Fibroblast of skin of right biceps (primary cell): ENCODE data around the gene MAGI3.
A peak's percentile ranks its signal among the peaks of the same experiment; 100 is the strongest.

Experiments
- DNase-seq: peaks from one replicate; pipeline ENCODE4 v3.0.0-alpha.2; 2013

MAGI3 gene

DNA sequence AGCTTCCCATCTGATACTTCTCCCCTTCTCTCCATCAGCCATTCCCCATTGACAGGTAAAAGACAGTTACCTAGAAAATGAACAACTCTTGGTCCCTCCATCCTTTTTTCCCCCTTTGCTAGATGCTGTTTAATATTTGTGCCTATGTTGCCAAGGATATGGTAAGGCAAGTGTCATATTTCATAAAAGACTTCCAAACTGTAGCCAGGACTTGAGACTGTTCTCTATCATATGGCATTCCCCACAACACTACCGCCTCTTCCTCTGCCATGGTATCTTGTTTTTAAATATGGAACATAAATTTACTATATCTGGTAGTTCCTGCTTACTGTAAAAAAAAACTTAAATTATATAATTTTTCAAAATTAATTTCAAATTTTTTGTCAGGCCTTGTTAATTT lies 271.8 kb downstream of the MAGI3 start:
- DNase-seq, result no peak

DNA sequence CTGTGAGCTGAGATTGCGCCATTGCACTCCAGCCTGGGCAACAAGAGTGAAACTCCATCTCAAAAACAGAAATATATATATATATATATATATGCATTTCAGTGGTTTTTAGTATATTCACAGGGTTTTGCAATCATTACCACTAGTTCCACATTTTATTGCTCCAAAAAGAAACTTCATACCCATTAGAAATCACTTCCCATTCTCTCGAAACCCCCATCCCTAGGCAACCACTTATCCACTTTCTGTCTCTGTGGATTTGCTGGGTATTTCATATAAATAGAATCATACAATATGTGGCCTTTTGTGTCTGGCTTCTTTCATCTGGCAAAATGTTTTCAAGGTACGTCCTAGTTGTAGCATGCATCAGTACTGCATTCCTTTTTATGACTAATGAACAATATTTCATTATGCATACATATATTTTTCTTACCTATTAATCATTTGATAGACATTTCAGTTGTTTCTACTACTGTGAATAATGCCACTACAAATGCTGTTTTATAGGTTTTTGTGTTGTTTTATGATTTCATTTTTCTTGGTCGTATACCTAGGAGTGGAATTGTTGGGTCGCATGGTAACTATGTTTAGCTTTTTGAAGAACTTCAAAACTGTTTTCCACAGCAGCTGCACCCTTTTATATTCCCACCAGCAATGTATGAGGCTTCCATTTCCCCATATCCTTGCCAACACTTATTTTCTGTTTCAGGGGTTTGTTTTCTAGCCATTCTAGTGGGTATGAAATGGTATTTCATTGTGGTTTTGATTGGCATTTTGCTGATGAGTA lies 273.0 kb downstream of the MAGI3 start:
- DNase-seq, result peak; percentile 53

GRCh38 chr1:113665071-113665470 lies 274.8 kb downstream of the MAGI3 start:
- DNase-seq, result no peak

DNA sequence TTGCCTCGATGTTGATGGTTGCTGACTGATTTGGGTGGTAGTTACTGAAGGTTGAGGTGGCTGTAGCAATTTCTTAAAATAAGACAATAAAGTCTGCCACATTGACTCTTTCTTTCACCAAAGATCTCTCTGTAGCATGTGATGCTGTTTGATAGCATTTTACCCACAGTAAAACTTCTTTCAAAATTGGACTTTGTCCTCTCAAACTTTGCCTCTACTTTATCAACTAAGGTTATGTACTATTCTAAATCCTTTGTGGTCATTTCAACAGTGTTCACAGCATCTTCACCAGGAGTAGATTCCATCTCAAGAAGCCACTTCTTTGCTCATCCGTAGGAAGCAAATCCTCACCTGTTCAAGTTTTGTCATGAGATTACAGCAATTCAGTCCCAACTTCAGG lies 275.8 kb downstream of the MAGI3 start:
- no peak for DNase-seq

DNA sequence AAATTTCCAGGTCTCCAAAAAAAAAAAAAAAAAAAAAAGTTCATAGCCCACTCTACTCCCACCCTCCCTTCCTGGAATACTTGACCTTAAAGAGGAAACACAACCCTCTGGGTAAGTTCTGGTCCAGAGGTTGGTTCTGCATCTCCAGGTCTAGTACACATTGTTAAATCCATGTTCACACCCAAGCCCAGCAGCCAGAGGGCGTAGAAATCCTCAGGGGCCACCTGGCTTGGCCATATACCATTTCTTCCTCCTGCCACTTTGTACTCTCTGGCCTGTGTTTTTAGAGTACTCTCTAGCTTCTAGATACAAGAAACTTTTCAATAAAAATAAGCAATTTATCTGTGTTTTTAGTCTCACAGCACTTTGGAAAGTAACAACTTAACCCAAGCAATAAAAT lies 279.7 kb downstream of the MAGI3 start:
- DNase-seq, result no peak

- DNase-seq, result no peak
Observed at GRCh38 chr1:113670650-113671049, 280.3 kb downstream of the MAGI3 start.

- no peak for DNase-seq
Observed at GRCh38 chr1:113672491-113672890, 282.2 kb downstream of the MAGI3 start.

GRCh38 chr1:113674591-113674990 lies 284.3 kb downstream of the MAGI3 start:
- no peak for DNase-seq

- peak; percentile 10 for DNase-seq
Observed at GRCh38 chr1:113675302-113675701, 285.0 kb downstream of the MAGI3 start.

- DNase-seq, result no peak
Observed at GRCh38 chr1:113676524-113676923, 286.2 kb downstream of the MAGI3 start.

- DNase-seq, result peak; percentile 53
Observed at GRCh38 chr1:113677250-113678158, 287.2 kb downstream of the MAGI3 start.

GRCh38 chr1:113678159-113678469 lies 287.8 kb downstream of the MAGI3 start:
- DNase-seq, result no peak

DNA sequence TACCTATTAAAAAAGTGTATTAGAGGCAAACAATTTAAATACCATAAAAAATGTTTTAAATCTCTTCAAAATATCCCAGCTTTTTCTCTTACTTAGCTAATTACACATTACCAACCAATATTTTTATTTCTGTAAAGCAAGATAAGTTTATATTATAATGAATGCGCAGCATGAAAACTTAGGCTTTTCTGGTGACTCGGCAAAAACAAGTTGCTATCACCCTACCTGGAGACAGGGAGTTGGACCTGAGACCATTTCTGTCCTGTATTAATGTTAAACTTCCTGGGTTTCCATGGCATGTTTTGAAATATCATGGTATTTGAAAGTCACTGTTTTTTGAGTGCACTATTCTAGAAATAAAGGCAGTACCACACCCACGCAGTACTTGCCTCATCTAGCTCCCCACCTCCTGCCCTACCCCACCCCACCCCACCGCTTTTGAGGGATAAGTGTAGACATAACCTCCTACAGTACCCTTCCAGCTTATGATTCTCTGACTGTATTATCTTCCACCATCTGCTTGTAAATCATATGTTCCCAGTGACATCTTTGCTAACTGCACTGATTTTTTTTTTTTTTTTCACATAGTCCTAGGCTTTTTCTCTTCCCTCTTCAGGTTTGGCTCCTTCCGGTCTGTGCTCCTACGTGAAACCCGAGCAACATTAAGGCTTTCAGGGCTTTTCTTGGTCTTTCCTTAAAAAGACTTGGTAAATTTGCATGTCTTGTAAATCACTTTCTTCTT lies 291.5 kb downstream of the MAGI3 start:
- no peak for DNase-seq

- DNase-seq, result no peak
Observed at GRCh38 chr1:113683384-113684152, 293.3 kb downstream of the MAGI3 start.

GRCh38 chr1:113684153-113684541 lies 293.8 kb downstream of the MAGI3 start:
- no peak for DNase-seq

- peak; percentile 11 for DNase-seq
Observed at GRCh38 chr1:113686891-113687618, 296.7 kb downstream of the MAGI3 start.

- no peak for DNase-seq
Observed at GRCh38 chr1:113691184-113691583, 300.9 kb downstream of the MAGI3 start.

DNA sequence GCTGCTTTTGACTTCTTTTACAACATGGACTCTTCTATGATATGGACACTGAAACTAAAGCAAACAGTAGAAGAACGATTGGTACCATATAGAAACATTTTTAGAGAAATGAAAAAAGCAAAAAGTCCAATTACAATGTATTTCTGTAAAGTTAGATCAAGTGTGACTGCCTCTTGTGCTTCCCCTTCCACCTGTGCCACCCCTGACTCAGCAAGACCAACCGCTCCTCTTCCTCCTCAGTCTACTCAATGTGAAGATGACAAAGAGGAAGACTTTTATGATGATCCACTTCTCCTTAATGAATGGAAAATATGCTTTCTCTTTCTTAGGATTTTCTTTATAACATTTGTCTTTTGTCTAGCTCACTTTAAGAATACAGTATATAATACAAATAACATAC lies 302.0 kb downstream of the MAGI3 start:
- no peak for DNase-seq

- DNase-seq, result no peak
Observed at GRCh38 chr1:113692824-113693431, 302.6 kb downstream of the MAGI3 start.

DNA sequence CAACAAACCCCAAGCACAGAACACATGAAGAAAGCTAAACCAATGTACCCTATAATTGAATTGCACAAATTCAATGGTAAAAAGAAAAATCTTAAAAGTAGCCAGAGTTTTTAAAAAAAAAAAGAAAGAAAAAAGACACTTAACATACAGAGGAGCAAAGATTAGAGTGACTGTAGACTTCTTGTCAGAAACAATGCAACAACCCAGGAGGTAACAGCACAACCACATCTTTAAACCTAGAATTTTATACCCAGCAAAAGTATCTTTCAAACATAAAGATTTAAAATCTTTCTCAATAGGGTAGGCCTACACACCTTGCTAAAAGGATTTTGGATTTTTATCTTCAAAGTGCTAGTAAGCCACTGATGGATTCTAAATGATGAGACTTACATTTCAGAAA lies 304.6 kb downstream of the MAGI3 start:
- no peak for DNase-seq

- no peak for DNase-seq
Observed at GRCh38 chr1:113701429-113701828, 311.1 kb downstream of the MAGI3 start.
